ENCODE results near the gene BCL2.

DNA sequence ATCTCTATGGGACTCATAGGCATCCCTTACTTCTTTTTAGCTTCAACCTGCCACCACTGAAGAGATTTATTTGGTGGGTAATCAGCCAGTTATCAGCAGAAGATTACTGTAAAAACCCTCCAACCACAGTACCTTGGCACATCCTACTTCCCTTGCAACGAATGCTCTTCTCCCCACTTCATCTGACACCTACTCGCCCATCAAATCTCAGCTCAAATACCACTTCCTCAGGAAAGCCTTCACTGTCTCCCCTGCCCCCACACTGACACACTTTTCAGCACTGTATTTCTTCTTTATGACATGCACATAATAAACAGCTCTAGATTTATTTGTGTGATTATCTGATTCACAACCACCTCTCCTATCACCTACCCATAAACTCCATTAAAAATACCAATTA lies 44.4 kb upstream of the BCL2 start:
- TF ChIP-seq CTCF (conservative IDR thresholded peaks at IDR 0.05; ENCODE audit: low read length) (no peak), EZH2phosphoT487 (IDR thresholded peaks at IDR 0.05; ENCODE audit: borderline replicate concordance, low read depth, low read length) (no peak)
